Neural progenitor cell (in vitro differentiated cells): ENCODE measurements around the gene GPX3. TPM values are rescaled to one million over a fixed set of nuclear protein-coding genes. Genes with fewer than 3 reads are reported as not detected.
A peak's percentile ranks its signal among the peaks of the same experiment; 100 is the strongest.

Experiments used
- DNase-seq: peaks from one replicate; pipeline ENCODE4 v3.0.0-alpha.2; 2016; ENCODE audit warnings: low spot score
- H2AFZ ChIP-seq: fragments of 200-600 bp; sonication (generic); replicated peaks from 2 replicates; pipeline ENCODE4 v1.6.1; 2016; ENCODE audit warnings: antibody characterized with exemption
- H3F3A ChIP-seq: fragments of 200-600 bp; sonication (generic); 2 replicates; pipeline ENCODE4 v1.6.1; 2016; ENCODE audit warnings: antibody characterized with exemption, low read depth
- H3K27ac ChIP-seq: fragments of 200-600 bp; sonication (generic); 2 replicates; pipeline ENCODE4 v1.5.1; 2016; ENCODE audit warnings: mild to moderate bottlenecking
- H3K27me3 ChIP-seq: fragments of 200-600 bp; sonication (generic); 2 replicates; pipeline ENCODE4 v1.6.1; 2016; ENCODE audit warnings: mild to moderate bottlenecking, moderate library complexity
- H3K36me3 ChIP-seq: fragments of 200-600 bp; sonication (generic); 2 replicates; pipeline ENCODE4 v1.5.1; 2016
- H3K4me1 ChIP-seq: fragments of 200-600 bp; sonication (generic); 2 replicates; pipeline ENCODE4 v1.6.1; 2016; ENCODE audit warnings: mixed run types
- H3K4me2 ChIP-seq: fragments of 200-600 bp; sonication (generic); 2 replicates; pipeline ENCODE4 v1.6.1; 2016
- H3K4me3 ChIP-seq: fragments of 200-600 bp; sonication (generic); 2 replicates; pipeline ENCODE4 v1.5.1; 2016
- H3K79me2 ChIP-seq: fragments of 200-600 bp; sonication (generic); 2 replicates; pipeline ENCODE4 v1.6.1; 2016; ENCODE audit warnings: low read depth
- H3K9ac ChIP-seq: fragments of 200-600 bp; sonication (generic); 2 replicates; pipeline ENCODE4 v1.6.1; 2016
- H3K9me3 ChIP-seq: fragments of 200-600 bp; sonication (generic); 2 replicates; pipeline ENCODE4 v1.5.1; 2016; ENCODE audit warnings: low read depth
- H4K20me1 ChIP-seq: fragments of 200-600 bp; sonication (generic); 2 replicates; pipeline ENCODE4 v1.6.1; 2016; ENCODE audit warnings: low read depth
- H3K27ac Mint-ChIP-seq: 3 replicates; pipeline ENCODE4 v1.8.0; 2021; ENCODE audit warnings: mixed read lengths
- H3K27me3 Mint-ChIP-seq: 2 replicates; pipeline ENCODE4 v1.8.0; 2022; ENCODE audit warnings: low read depth, mild to moderate bottlenecking, inconsistent platforms, moderate library complexity, mixed read lengths; ENCODE audit not compliant: insufficient read depth
- H3K36me3 Mint-ChIP-seq: 3 replicates; pipeline ENCODE4 v1.8.0; 2021; ENCODE audit warnings: mixed read lengths
- H3K4me1 Mint-ChIP-seq: 3 replicates; pipeline ENCODE4 v1.8.0; 2021; ENCODE audit warnings: mixed read lengths
- H3K4me3 Mint-ChIP-seq: 3 replicates; pipeline ENCODE4 v1.8.0; 2021; ENCODE audit warnings: mild to moderate bottlenecking, moderate library complexity, mixed read lengths
- H3K9me3 Mint-ChIP-seq: 3 replicates; pipeline ENCODE4 v1.8.0; 2020; ENCODE audit warnings: mixed read lengths
- CTCF ChIP-seq: fragments of 200-600 bp; sonication (generic); IDR thresholded peaks from 2 replicates; pipeline ENCODE4 v1.5.1; 2017; ENCODE audit warnings: antibody characterized with exemption, mild to moderate bottlenecking
- EZH2 ChIP-seq: fragments of 200-600 bp; sonication (generic); IDR thresholded peaks from 2 replicates; pipeline ENCODE4 v1.6.1; 2017; ENCODE audit warnings: antibody characterized with exemption, mild to moderate bottlenecking, moderate library complexity
- EZH2phosphoT487 ChIP-seq: fragments of 200-600 bp; sonication (generic); IDR thresholded peaks from 2 replicates; pipeline ENCODE4 v1.6.1; 2017; ENCODE audit warnings: antibody characterized with exemption
- total RNA-seq: library from RNA; depleted of rRNA; stranded (reverse); fragments of >200 nt; gene quantifications from 2 replicates; pipeline ENCODE4 v1.2.3, GENCODE V29; 2015; ENCODE audit warnings: low replicate concordance

GPX3 gene
- total RNA-seq, 1 donor from 2014 or later = 17.9 TPM

GRCh38 chr5:151055336-151055735, 34.9 kb downstream of the GPX3 start:
- Mint-ChIP-seq H3K9me3 (no peaks in the 10 kb centered on the region), H3K36me3 (peaks cover 12% of the 10 kb centered on the region)

GRCh38 chr5:151056379-151057325, 36.3 kb downstream of the GPX3 start:
- Histone ChIP-seq H3K79me2 (no peaks in the 10 kb centered on the region), H3K27ac (no peak overlapping the region), H3K27me3 (no peaks in the 10 kb centered on the region), H3K9ac (no peak overlapping the region), H3K9me3 (no peaks in the 10 kb centered on the region), H4K20me1 (no peaks in the 10 kb centered on the region), H3K36me3 (no peaks in the 10 kb centered on the region), H3K4me3 (no peak overlapping the region), H3K4me1 (no peaks in the 10 kb centered on the region), H2AFZ (no peak overlapping the region), H3F3A (no peaks in the 10 kb centered on the region), H3K4me2 (no peak overlapping the region)
- DNase-seq = no peak
- Mint-ChIP-seq H3K36me3 (peaks cover 15% of the 10 kb centered on the region), H3K4me3 (no peak overlapping the region), H3K27me3 (no peaks in the 10 kb centered on the region), H3K9me3 (no peaks in the 10 kb centered on the region), H3K4me1 (no peaks in the 10 kb centered on the region), H3K27ac (peak overlapping the region; percentile 25)
- TF ChIP-seq CTCF (no peak), EZH2 (no peak), EZH2phosphoT487 (no peak)

More at GRCh38 chr5:151055336-151055735, 34.9 kb downstream of the GPX3 start:
- Mint-ChIP-seq H3K27ac (no peak overlapping the region), H3K4me3 (no peak overlapping the region), H3K4me1 (no peaks in the 10 kb centered on the region), H3K27me3 (no peaks in the 10 kb centered on the region)
- no peak for DNase-seq
- Histone ChIP-seq H3K36me3 (no peaks in the 10 kb centered on the region), H3K4me2 (no peak overlapping the region), H2AFZ (no peak overlapping the region), H3F3A (no peaks in the 10 kb centered on the region), H3K9me3 (no peaks in the 10 kb centered on the region), H4K20me1 (no peaks in the 10 kb centered on the region), H3K27ac (no peak overlapping the region), H3K4me3 (no peak overlapping the region), H3K79me2 (no peaks in the 10 kb centered on the region), H3K9ac (no peak overlapping the region), H3K27me3 (no peaks in the 10 kb centered on the region), H3K4me1 (no peaks in the 10 kb centered on the region)
- TF ChIP-seq CTCF (no peak), EZH2phosphoT487 (no peak)

- Mint-ChIP-seq H3K9me3 (no peaks in the 10 kb centered on the region), H3K27me3 (no peaks in the 10 kb centered on the region), H3K4me3 (no peak overlapping the region), H3K4me1 (no peaks in the 10 kb centered on the region), H3K36me3 (peaks cover 16% of the 10 kb centered on the region), H3K27ac (no peak overlapping the region)
- Histone ChIP-seq H3K4me1 (no peaks in the 10 kb centered on the region), H3K79me2 (no peaks in the 10 kb centered on the region), H3K4me2 (no peak overlapping the region), H3K36me3 (no peaks in the 10 kb centered on the region), H3K4me3 (no peak overlapping the region), H3K9me3 (no peaks in the 10 kb centered on the region), H4K20me1 (no peaks in the 10 kb centered on the region), H3F3A (no peaks in the 10 kb centered on the region), H3K27me3 (no peaks in the 10 kb centered on the region), H3K9ac (no peak overlapping the region), H3K27ac (no peak overlapping the region), H2AFZ (no peak overlapping the region)
- no peak for DNase-seq
- TF ChIP-seq EZH2 (no peak), CTCF (no peak), EZH2phosphoT487 (no peak)
Measured at GRCh38 chr5:151058301-151058700, 37.9 kb downstream of the GPX3 start.
